Testis (tissue), 3 donors: ENCODE data around the gene TARBP2. TPM values are rescaled to one million over a fixed set of nuclear protein-coding genes. Genes with fewer than 3 reads are reported as not detected.
"Not testable (repeated sequence)": the region's sequence is repeated elsewhere in the genome, so short reads cannot be mapped to it uniquely, and the experiment has no call there.

Experiments used
- DNase-seq: peaks from one replicate; pipeline ENCODE4 v3.0.0-alpha.2; 2019
- H3K27ac ChIP-seq, 2 donors: fragments of 200-600 bp; sonication (generic); one replicate each; pipeline ENCODE4 v1.5.1; 2019
- H3K27me3 ChIP-seq: fragments of 200-600 bp; sonication (generic); one replicate; pipeline ENCODE4 v1.5.1; 2019
- H3K36me3 ChIP-seq: fragments of 200-600 bp; sonication (generic); one replicate; pipeline ENCODE4 v1.5.1; 2017; ENCODE audit warnings: low read depth; ENCODE audit errors: missing control alignments
- H3K4me1 ChIP-seq: fragments of 200-600 bp; sonication (generic); one replicate; pipeline ENCODE4 v1.5.1; 2019
- H3K4me3 ChIP-seq, 2 donors: fragments of 200-600 bp; sonication (generic); one replicate each; pipeline ENCODE4 v1.5.1; 2017 to 2019
- H3K9me3 ChIP-seq: fragments of 200-600 bp; sonication (generic); one replicate; pipeline ENCODE4 v1.5.1; 2017
- CTCF ChIP-seq, 3 experiments: fragments of 450-650 bp in 2 of 3; fragments of 200-600 bp in 1 of 3; sonication (generic) in 1 of 3; IDR thresholded peaks; one replicate each; pipeline ENCODE4 v1.5.1; 2016 to 2019; ENCODE audit warnings: antibody characterized with exemption in 3 of 3, mild to moderate bottlenecking in 2 of 3, moderate library complexity in 1 of 3
- POLR2A ChIP-seq: fragments of 450-650 bp; IDR thresholded peaks from one replicate; pipeline ENCODE4 v1.6.1; 2017; ENCODE audit warnings: antibody characterized with exemption, mild to moderate bottlenecking, moderate library complexity
- WGBS, 2 donors: methylation state at CpG; one replicate each; pipeline ENCODE4 v1.1.5; 2018; 5-methylcytosine and 5-hydroxymethylcytosine counted together
- intact Hi-C: fragments of 100-400 bp; cut with DNase I; formaldehyde crosslinking; loops from one replicate; pipeline ENCODE4 v1.15.1; 2023; ENCODE audit warnings: low total_unique reads
- polyA plus RNA-seq: library from polyadenylated mRNA; stranded (reverse); fragments of 350-450 nt; fragmentation: Illumina TruSeq; extraction: RNeasy Lipid Tissue Mini Kit (QIAGEN cat#74804); gene quantifications from one replicate; pipeline ENCODE4 v1.2.3, GENCODE V29; 2014; ENCODE audit warnings: low read depth, low replicate concordance; ENCODE audit not compliant: insufficient read depth
- total RNA-seq, 2 donors: library from RNA; depleted of rRNA; stranded (reverse); fragments of >200 nt; gene quantifications; one replicate each; pipeline ENCODE4 v1.2.3, GENCODE V29; 2016

The TARBP2 gene
- total and polyA plus RNA-seq, 3 donors from 2014 or later: 37.8 to 73.1 (median 67.6) TPM

DNA sequence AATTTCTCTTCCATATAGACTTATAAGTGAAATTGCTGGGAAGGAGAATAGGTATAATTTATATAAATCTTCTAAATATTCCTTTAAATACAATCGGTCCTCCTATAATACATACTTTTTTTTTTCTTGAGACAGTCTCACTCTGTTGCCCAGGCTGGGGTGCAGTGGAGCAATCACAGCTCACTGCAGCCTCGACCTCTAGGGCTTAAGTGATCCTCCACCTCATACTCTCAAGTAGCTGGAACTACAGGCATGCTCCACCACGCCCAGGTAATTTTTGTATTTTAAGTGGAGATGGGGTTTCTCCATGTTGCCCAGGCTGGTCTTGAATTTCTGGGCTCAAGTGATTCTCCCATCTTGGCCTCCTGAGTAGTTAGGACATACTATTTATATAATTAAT lies 35.9 kb downstream of the TARBP2 start:
- Histone ChIP-seq H3K4me3 (no peak overlapping the region), H3K27ac (peak overlapping the region; percentile 78 to 83), H3K4me1 (peaks cover 27% of the 10 kb centered on the region), H3K27me3 (no peaks in the 10 kb centered on the region), H3K36me3 (no peaks in the 10 kb centered on the region), H3K9me3 (no peaks in the 10 kb centered on the region)
- WGBS, 2 donors: 84 to 91% methylated on average over 3 of the region's 3 CpGs
- intact Hi-C loops: no loop called here
- DNase-seq: no peak
- TF ChIP-seq POLR2A (no peak), CTCF (IDR thresholded peaks at IDR 0.05) (no peak)

GRCh38 chr12:53538209-53538689 lies 37.2 kb downstream of the TARBP2 start:
- Histone ChIP-seq H3K36me3 (no peaks in the 10 kb centered on the region), H3K4me1 (peaks cover 27% of the 10 kb centered on the region), H3K4me3 (no peak overlapping the region), H3K27ac (peak overlapping the region; percentile 78 to 83), H3K27me3 (no peaks in the 10 kb centered on the region), H3K9me3 (no peaks in the 10 kb centered on the region)
- intact Hi-C loops: no loop called here
- WGBS, 2 donors: 13 to 20% methylated on average over 1 of the region's 1 CpG
- peak; percentile 83 for DNase-seq
- TF ChIP-seq POLR2A (no peak), CTCF (IDR thresholded peaks at IDR 0.05) (no peak)

DNA sequence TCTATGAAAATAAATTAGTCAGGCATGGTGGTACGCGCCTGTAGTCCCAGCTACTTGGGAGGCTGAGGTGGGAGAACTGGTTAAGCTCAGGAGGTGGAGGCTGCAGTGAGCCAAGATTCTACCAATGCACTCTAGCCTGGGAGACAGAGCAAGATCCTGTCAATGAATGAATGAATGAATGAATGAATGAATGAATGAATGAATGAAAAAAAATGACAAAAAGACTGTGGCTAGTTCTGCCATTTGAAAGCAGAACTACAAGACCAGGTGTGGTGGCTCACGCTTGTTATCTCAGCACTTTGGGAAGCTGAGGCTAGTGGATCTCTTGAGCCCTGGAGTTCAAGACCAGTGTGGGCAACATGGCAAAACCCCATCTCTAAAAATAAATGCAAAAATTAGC lies 38.4 kb downstream of the TARBP2 start:
- Histone ChIP-seq H3K4me1 (peaks cover 27% of the 10 kb centered on the region), H3K27ac (peak overlapping the region; percentile 78 to 83), H3K27me3 (no peaks in the 10 kb centered on the region), H3K9me3 (no peaks in the 10 kb centered on the region), H3K4me3 (no peak overlapping the region), H3K36me3 (no peaks in the 10 kb centered on the region)
- intact Hi-C loops: no loop called here
- DNase-seq: no peak
- 91 to 93% methylated on average over 3 of the region's 3 CpGs for WGBS, 2 donors
- no peak for TF ChIP-seq CTCF (IDR thresholded peaks at IDR 0.05)
- no peak for TF ChIP-seq POLR2A

DNA sequence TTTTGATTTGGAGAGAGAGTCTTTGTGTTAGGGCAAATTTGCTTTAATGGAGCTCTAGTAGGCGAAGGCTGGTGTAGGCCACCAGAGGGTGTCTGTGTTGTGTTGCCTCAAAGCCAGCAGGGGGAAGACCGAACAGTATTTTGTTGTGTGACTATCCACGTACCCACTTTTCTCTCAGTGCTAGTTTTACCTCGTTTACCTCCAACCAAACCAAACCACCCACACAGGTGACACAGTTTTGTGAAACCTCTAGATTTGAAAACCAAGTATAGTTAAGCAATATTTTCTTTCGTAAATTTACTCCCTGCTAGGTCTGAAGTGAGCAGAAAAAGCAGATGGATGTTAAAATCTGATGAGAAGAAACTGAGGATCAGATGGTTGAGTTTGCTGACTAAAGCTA lies 42.5 kb downstream of the TARBP2 start:
- 27 to 38% methylated on average over 5 of the region's 5 CpGs for WGBS, 2 donors
- H3K27ac ChIP-seq: peak overlapping the region; percentile 70 to 81
- intact Hi-C loops: loop anchor here (10.0 kb wide), 1 partner anchor 131 kb away; the partner anchor contains the start of gene ATP5MC2
- peaks cover 23% of the 10 kb centered on the region for H3K4me1 ChIP-seq
- H3K27me3 ChIP-seq: no peaks in the 10 kb centered on the region
- TF ChIP-seq POLR2A (no peak), CTCF (IDR thresholded peaks at IDR 0.05) (peak; percentile 75 to 96 (median 94))
- H3K4me3 ChIP-seq: no peak overlapping the region
- no peaks in the 10 kb centered on the region for H3K9me3 ChIP-seq
- peak; percentile 80 for DNase-seq
- H3K36me3 ChIP-seq: no peaks in the 10 kb centered on the region

DNA sequence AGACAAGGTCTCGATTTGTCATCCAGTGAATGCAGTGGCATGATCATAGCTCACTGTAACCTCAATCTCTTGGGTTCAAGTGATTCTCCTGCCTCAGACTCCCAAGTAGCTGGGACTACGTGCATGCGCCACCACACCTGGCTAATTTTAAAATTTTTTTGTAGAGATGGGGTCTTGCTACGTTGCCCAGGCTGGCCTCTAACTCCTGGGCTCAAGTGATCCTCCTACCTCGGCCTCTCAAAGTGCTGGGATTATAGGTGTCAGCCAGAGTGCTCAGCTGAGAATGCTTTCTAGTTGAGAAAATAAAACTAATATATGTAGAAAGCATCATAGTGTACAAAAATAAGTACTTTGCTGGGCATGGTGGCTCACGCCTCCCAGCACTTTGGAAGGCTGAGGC lies 47.3 kb downstream of the TARBP2 start:
- not testable (repeated sequence) for H3K27ac ChIP-seq, H3K4me1 ChIP-seq, H3K27me3 ChIP-seq, DNase-seq, H3K4me3 ChIP-seq, H3K9me3 ChIP-seq, H3K36me3 ChIP-seq
- 94 to 96% methylated on average over 6 of the region's 6 CpGs for WGBS, 2 donors
- intact Hi-C loops: loop anchor here (10.0 kb wide), 1 partner anchor 126 kb away; the partner anchor contains the start of gene ATP5MC2

DNA sequence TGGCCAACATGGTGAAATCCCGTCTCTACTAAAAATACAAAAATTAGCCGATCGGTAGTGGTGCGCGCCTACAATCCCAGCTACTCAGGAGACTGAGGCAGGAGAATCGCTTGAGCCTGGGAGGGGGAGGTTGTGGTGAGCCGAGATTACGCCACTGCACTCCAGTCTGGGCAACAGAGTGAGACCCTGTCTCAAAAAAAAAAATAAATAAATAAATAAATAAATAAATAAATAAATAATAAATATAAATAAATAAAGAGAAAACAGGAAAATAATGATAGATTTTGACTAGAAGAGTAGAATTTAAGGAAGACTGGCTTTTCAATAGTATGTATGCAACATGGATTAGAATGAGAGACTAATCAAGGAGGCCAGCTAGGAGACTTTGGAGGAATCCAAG lies 49.0 kb downstream of the TARBP2 start:
- H3K27me3 ChIP-seq, H3K36me3 ChIP-seq, H3K9me3 ChIP-seq, H3K4me1 ChIP-seq, DNase-seq, intact Hi-C loops, H3K4me3 ChIP-seq, H3K27ac ChIP-seq: not testable (repeated sequence)
- WGBS, 2 donors: 95 to 97% methylated on average over 8 of the region's 8 CpGs
